DMS153 treated with DMSO at 0.1 percent for 48 hours (cell line): ENCODE data around the gene BLNK.

Experiments used
- DNase-seq: peaks from one replicate; lab custom pipeline; 2025; ENCODE audit not compliant: unreplicated experiment; lab: John Stamatoyannopoulos, UW

BLNK gene

GRCh38 chr10:96289218-96289910 lies 18.0 kb upstream of the BLNK start:
- DNase-seq: no peak

- no peak for DNase-seq
Measured at GRCh38 chr10:96288151-96288621, 16.8 kb upstream of the BLNK start.

GRCh38 chr10:96287392-96288105 lies 16.2 kb upstream of the BLNK start:
- peak; percentile 2 for DNase-seq

- DNase-seq: no peak
Measured at GRCh38 chr10:96285331-96285752, 14.0 kb upstream of the BLNK start.

GRCh38 chr10:96283756-96284155 lies 12.4 kb upstream of the BLNK start:
- no peak for DNase-seq

GRCh38 chr10:96283351-96283750 lies 12.0 kb upstream of the BLNK start:
- DNase-seq: no peak

- DNase-seq: no peak
Measured at GRCh38 chr10:96281444-96282029, 10.2 kb upstream of the BLNK start.

- DNase-seq: no peak
Measured at GRCh38 chr10:96280859-96281258, 9.5 kb upstream of the BLNK start.

GRCh38 chr10:96279191-96279641 lies 7.8 kb upstream of the BLNK start:
- no peak for DNase-seq

GRCh38 chr10:96276831-96277230 lies 5.5 kb upstream of the BLNK start:
- DNase-seq: no peak

GRCh38 chr10:96276426-96276825 lies 5.1 kb upstream of the BLNK start:
- no peak for DNase-seq

- DNase-seq: no peak
Measured at GRCh38 chr10:96275685-96276418, 4.5 kb upstream of the BLNK start.

- DNase-seq: no peak
Measured at GRCh38 chr10:96272316-96273280, 1.2 kb upstream of the BLNK start.

- no peak for DNase-seq
Measured at GRCh38 chr10:96270571-96270970, 798 bp downstream of the BLNK start.

GRCh38 chr10:96269438-96270300 lies 1.7 kb downstream of the BLNK start:
- DNase-seq: no peak

- DNase-seq: no peak
Measured at GRCh38 chr10:96268341-96268909, 2.9 kb downstream of the BLNK start.

GRCh38 chr10:96267234-96267705 lies 4.1 kb downstream of the BLNK start:
- DNase-seq: no peak

GRCh38 chr10:96266118-96266770 lies 5.1 kb downstream of the BLNK start:
- no peak for DNase-seq
